HS-27A (cell line): ENCODE results near the gene SLC9A3.

Experiments used
- DNase-seq: peaks from one replicate; pipeline ENCODE4 v3.0.0-alpha.2; 2012; ENCODE audit warnings: low read depth, missing footprints

The SLC9A3 gene

GRCh38 chr5:554284-554988, 30.2 kb upstream of the SLC9A3 start:
- DNase-seq = no peak

- no peak for DNase-seq
Observed at GRCh38 chr5:553874-554273, 29.6 kb upstream of the SLC9A3 start.

GRCh38 chr5:551406-551805, 27.2 kb upstream of the SLC9A3 start:
- DNase-seq = no peak

- no peak for DNase-seq
Observed at GRCh38 chr5:549229-549628, 25.0 kb upstream of the SLC9A3 start.

- DNase-seq = no peak
Observed at GRCh38 chr5:548256-548655, 24.0 kb upstream of the SLC9A3 start.

GRCh38 chr5:547086-547924, 23.1 kb upstream of the SLC9A3 start:
- no peak for DNase-seq

GRCh38 chr5:546376-546908, 22.2 kb upstream of the SLC9A3 start:
- DNase-seq = no peak

- no peak for DNase-seq
Observed at GRCh38 chr5:545641-546375, 21.6 kb upstream of the SLC9A3 start.

GRCh38 chr5:544675-545355, 20.6 kb upstream of the SLC9A3 start:
- no peak for DNase-seq

- no peak for DNase-seq
Observed at GRCh38 chr5:543755-544674, 19.8 kb upstream of the SLC9A3 start.

GRCh38 chr5:543351-543750, 19.1 kb upstream of the SLC9A3 start:
- DNase-seq = no peak

GRCh38 chr5:542319-543311, 18.4 kb upstream of the SLC9A3 start:
- DNase-seq = no peak

GRCh38 chr5:541539-542318, 17.5 kb upstream of the SLC9A3 start:
- DNase-seq = no peak

- DNase-seq = no peak
Observed at GRCh38 chr5:540906-541538, 16.8 kb upstream of the SLC9A3 start.

GRCh38 chr5:540071-540905, 16.0 kb upstream of the SLC9A3 start:
- DNase-seq = no peak

- DNase-seq = no peak
Observed at GRCh38 chr5:539469-540070, 15.3 kb upstream of the SLC9A3 start.
